ENCODE data around the gene SEL1L3.

DNA sequence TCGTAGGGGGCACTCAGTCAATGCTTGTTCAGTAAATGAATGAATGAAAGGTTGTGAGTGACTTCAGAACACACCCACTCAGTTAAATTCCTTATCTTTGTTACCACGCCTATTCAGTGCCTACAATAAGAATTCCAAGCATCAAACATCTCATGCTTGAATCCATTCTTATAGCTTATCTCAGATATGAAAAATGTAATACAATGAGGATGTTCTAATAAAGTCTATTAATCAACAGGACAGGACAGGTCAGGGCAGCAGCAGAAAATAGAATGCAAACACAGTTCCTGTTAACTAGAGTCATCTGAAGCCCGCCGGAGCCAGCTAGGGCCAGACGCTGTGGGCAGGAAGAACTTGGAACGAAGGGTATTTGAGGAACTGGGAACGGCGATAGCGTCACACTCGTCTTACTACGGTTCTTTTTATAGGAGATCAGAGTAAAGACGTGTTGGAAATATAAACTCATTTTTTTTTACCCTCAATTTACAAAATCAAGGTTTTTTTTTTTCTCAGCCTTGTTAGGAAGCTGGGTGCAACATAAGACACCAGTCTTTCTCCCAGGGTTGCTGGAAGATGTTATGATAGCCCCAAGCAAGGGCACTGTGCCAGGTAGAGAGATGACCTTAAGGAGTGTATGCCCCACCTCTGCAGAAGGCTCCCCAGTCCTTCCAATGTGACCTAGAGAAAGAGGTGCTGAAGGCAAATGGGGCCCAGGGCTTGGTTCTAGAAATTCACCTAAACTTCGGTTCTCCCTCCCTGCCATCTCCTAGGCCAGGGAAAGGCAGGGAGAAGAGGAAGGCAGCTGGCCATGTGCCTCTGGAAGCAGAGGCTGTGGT lies 48.3 kb downstream of the SEL1L3 start:
- TF ChIP-seq POLR2A (IDR thresholded peaks at IDR 0.05; ENCODE audit: low read length) = no peak
- no peak for TF ChIP-seq GATA1 (IDR thresholded peaks at IDR 0.05; ENCODE audit: low read depth, low read length)
